ENCODE data around the gene CDC37. TPM values are rescaled to one million over a fixed set of nuclear protein-coding genes. Genes with fewer than 3 reads are reported as not detected.

The CDC37 gene
- total and polyA plus RNA-seq, 2 experiments from 2014 or later = 144 to 196 TPM

- H3K4me3 ChIP-seq = no peak overlapping the region
- no peaks in the 10 kb centered on the region for H3K9me2 ChIP-seq (replicated peaks; ENCODE audit: insufficient read depth)
- no peak for DNase-seq (ENCODE audit: low spot score)
- peaks cover 7% of the 10 kb centered on the region for H3K4me1 ChIP-seq (ENCODE audit: insufficient read depth)
- H3K36me3 ChIP-seq (replicated peaks; ENCODE audit: insufficient read depth, low read depth) = no peaks in the 10 kb centered on the region
- H4K20me1 ChIP-seq (ENCODE audit: insufficient read depth, poor library complexity, severe bottlenecking) = peaks cover 28% of the 10 kb centered on the region
- TF ChIP-seq CTCF (IDR thresholded peaks at IDR 0.05; ENCODE audit: poor library complexity) = no peak
- no peak for TF ChIP-seq EZH2 (IDR thresholded peaks at IDR 0.05; ENCODE audit: borderline replicate concordance)
- TF ChIP-seq EZH2phosphoT487 (IDR thresholded peaks at IDR 0.05; ENCODE audit: low read depth, severe bottlenecking, unreplicated experiment) = no peak
- H3K9me3 ChIP-seq (ENCODE audit: low read depth) = no peaks in the 10 kb centered on the region
- no peaks in the 10 kb centered on the region for H3K27me3 ChIP-seq
- H3K27ac ChIP-seq = no peak overlapping the region
- no peak overlapping the region for H3K4me2 ChIP-seq
- WGBS (ENCODE audit: low lambda C conversion rate, missing lambda C conversion rate) = 96% methylated on average over 9 of the region's 9 CpGs
- H2AFZ ChIP-seq = no peak overlapping the region
- H3K79me2 ChIP-seq = peaks cover 54% of the 10 kb centered on the region
These were observed 4.5 kb downstream of the CDC37 start for GRCh38 chr19:10398819-10399218.

GRCh38 chr19:10395917-10396316 lies 7.4 kb downstream of the CDC37 start:
- Histone ChIP-seq H3K4me1 (ENCODE audit: insufficient read depth) (no peaks in the 10 kb centered on the region), H3K27me3 (no peaks in the 10 kb centered on the region), H3K9me3 (ENCODE audit: low read depth) (no peaks in the 10 kb centered on the region), H4K20me1 (ENCODE audit: insufficient read depth, poor library complexity, severe bottlenecking) (peaks cover 18% of the 10 kb centered on the region), H2AFZ (no peak overlapping the region), H3K9me2 (replicated peaks; ENCODE audit: insufficient read depth) (no peaks in the 10 kb centered on the region), H3K36me3 (replicated peaks; ENCODE audit: insufficient read depth, low read depth) (no peaks in the 10 kb centered on the region), H3K4me3 (no peak overlapping the region), H3K79me2 (peaks cover 31% of the 10 kb centered on the region), H3K27ac (no peak overlapping the region), H3K4me2 (no peak overlapping the region)
- DNase-seq (ENCODE audit: low spot score) = no peak
- no peak for TF ChIP-seq CTCF (IDR thresholded peaks at IDR 0.05; ENCODE audit: poor library complexity)
- TF ChIP-seq EZH2 (IDR thresholded peaks at IDR 0.05; ENCODE audit: borderline replicate concordance) = no peak
- no peak for TF ChIP-seq EZH2phosphoT487 (IDR thresholded peaks at IDR 0.05; ENCODE audit: low read depth, severe bottlenecking, unreplicated experiment)
- 97% methylated on average over 20 of the region's 24 CpGs for WGBS (ENCODE audit: low lambda C conversion rate, missing lambda C conversion rate)

- Histone ChIP-seq H3K9me3 (ENCODE audit: low read depth) (no peaks in the 10 kb centered on the region), H3K4me3 (no peak overlapping the region), H3K27me3 (no peaks in the 10 kb centered on the region), H3K27ac (no peak overlapping the region), H3K9me2 (replicated peaks; ENCODE audit: insufficient read depth) (no peaks in the 10 kb centered on the region), H3K4me2 (no peak overlapping the region), H3K79me2 (peaks cover 26% of the 10 kb centered on the region), H4K20me1 (ENCODE audit: insufficient read depth, poor library complexity, severe bottlenecking) (peaks cover 15% of the 10 kb centered on the region), H3K4me1 (ENCODE audit: insufficient read depth) (no peaks in the 10 kb centered on the region), H3K36me3 (replicated peaks; ENCODE audit: insufficient read depth, low read depth) (no peaks in the 10 kb centered on the region), H2AFZ (no peak overlapping the region)
- DNase-seq (ENCODE audit: low spot score) = no peak
- WGBS (ENCODE audit: low lambda C conversion rate, missing lambda C conversion rate) = 98% methylated on average over 11 of the region's 26 CpGs
- no peak for TF ChIP-seq EZH2phosphoT487 (IDR thresholded peaks at IDR 0.05; ENCODE audit: low read depth, severe bottlenecking, unreplicated experiment)
- no peak for TF ChIP-seq CTCF (IDR thresholded peaks at IDR 0.05; ENCODE audit: poor library complexity)
- no peak for TF ChIP-seq EZH2 (IDR thresholded peaks at IDR 0.05; ENCODE audit: borderline replicate concordance)
These were observed 7.9 kb downstream of the CDC37 start for GRCh38 chr19:10395436-10395835.

GRCh38 chr19:10395003-10395402 lies 8.3 kb downstream of the CDC37 start:
- H3K36me3 ChIP-seq (replicated peaks; ENCODE audit: insufficient read depth, low read depth) = no peaks in the 10 kb centered on the region
- H3K9me3 ChIP-seq (ENCODE audit: low read depth) = no peaks in the 10 kb centered on the region
- H4K20me1 ChIP-seq (ENCODE audit: insufficient read depth, poor library complexity, severe bottlenecking) = peaks cover 15% of the 10 kb centered on the region
- no peak overlapping the region for H3K4me2 ChIP-seq
- 95% methylated on average over 12 of the region's 12 CpGs for WGBS (ENCODE audit: low lambda C conversion rate, missing lambda C conversion rate)
- no peaks in the 10 kb centered on the region for H3K27me3 ChIP-seq
- DNase-seq (ENCODE audit: low spot score) = no peak
- TF ChIP-seq EZH2 (IDR thresholded peaks at IDR 0.05; ENCODE audit: borderline replicate concordance) (no peak), CTCF (IDR thresholded peaks at IDR 0.05; ENCODE audit: poor library complexity) (no peak), EZH2phosphoT487 (IDR thresholded peaks at IDR 0.05; ENCODE audit: low read depth, severe bottlenecking, unreplicated experiment) (no peak)
- H3K79me2 ChIP-seq = peaks cover 22% of the 10 kb centered on the region
- no peak overlapping the region for H2AFZ ChIP-seq
- H3K4me3 ChIP-seq = no peak overlapping the region
- H3K4me1 ChIP-seq (ENCODE audit: insufficient read depth) = no peaks in the 10 kb centered on the region
- no peak overlapping the region for H3K27ac ChIP-seq
- H3K9me2 ChIP-seq (replicated peaks; ENCODE audit: insufficient read depth) = no peaks in the 10 kb centered on the region
